GM21526 (cell line): ENCODE results near the gene ATP8A1.

Experiments
- ATAC-seq: cut with Tn5 transposase; IDR thresholded peaks from one replicate; pipeline ENCODE4 v1.9.1; 2021; ENCODE audit warnings: moderate library complexity; ENCODE audit not compliant: unreplicated experiment, low FRiP score

ATP8A1 gene

GRCh38 chr4:42579903-42580302 is 77.0 kb downstream of the ATP8A1 start:
- ATAC-seq: no peak

GRCh38 chr4:42578187-42578586 is 78.7 kb downstream of the ATP8A1 start:
- no peak for ATAC-seq

- no peak for ATAC-seq
Observed at GRCh38 chr4:42574870-42575430, 82.0 kb downstream of the ATP8A1 start.

- ATAC-seq: no peak
Observed at GRCh38 chr4:42573249-42573648, 83.7 kb downstream of the ATP8A1 start.

- no peak for ATAC-seq
Observed at GRCh38 chr4:42570221-42570620, 86.7 kb downstream of the ATP8A1 start.

- peak; percentile 90 for ATAC-seq
Observed at GRCh38 chr4:42568610-42569207, 88.2 kb downstream of the ATP8A1 start.

GRCh38 chr4:42566835-42567234 is 90.1 kb downstream of the ATP8A1 start:
- no peak for ATAC-seq

- ATAC-seq: no peak
Observed at GRCh38 chr4:42562016-42562415, 94.9 kb downstream of the ATP8A1 start.

- no peak for ATAC-seq
Observed at GRCh38 chr4:42561031-42561430, 95.9 kb downstream of the ATP8A1 start.

- no peak for ATAC-seq
Observed at GRCh38 chr4:42560467-42560861, 96.4 kb downstream of the ATP8A1 start.

GRCh38 chr4:42558156-42558555 is 98.7 kb downstream of the ATP8A1 start:
- no peak for ATAC-seq

- ATAC-seq: no peak
Observed at GRCh38 chr4:42555828-42556227, 101.1 kb downstream of the ATP8A1 start.

GRCh38 chr4:42554072-42554471 is 102.8 kb downstream of the ATP8A1 start:
- no peak for ATAC-seq

GRCh38 chr4:42549896-42550295 is 107.0 kb downstream of the ATP8A1 start:
- ATAC-seq: no peak

GRCh38 chr4:42547805-42548204 is 109.1 kb downstream of the ATP8A1 start:
- ATAC-seq: no peak

- no peak for ATAC-seq
Observed at GRCh38 chr4:42543762-42544161, 113.1 kb downstream of the ATP8A1 start.

GRCh38 chr4:42543126-42543525 is 113.8 kb downstream of the ATP8A1 start:
- ATAC-seq: no peak

- ATAC-seq: no peak
Observed at GRCh38 chr4:42541647-42542046, 115.3 kb downstream of the ATP8A1 start.

GRCh38 chr4:42533042-42533441 is 123.9 kb downstream of the ATP8A1 start:
- no peak for ATAC-seq

GRCh38 chr4:42531341-42532030 is 125.4 kb downstream of the ATP8A1 start:
- no peak for ATAC-seq

GRCh38 chr4:42523066-42523718 is 133.7 kb downstream of the ATP8A1 start:
- no peak for ATAC-seq
